Mucosa of stomach (tissue), 1 donor: Measurements from ENCODE around the gene PSMD1.

ENCODE experiments used
- H3K27me3 ChIP-seq: one replicate; pipeline ENCODE4 v1.7.0; 2013; ENCODE audit warnings: mild to moderate bottlenecking, low read length; ENCODE audit not compliant: control insufficient read depth, insufficient read depth
- H3K36me3 ChIP-seq: one replicate; pipeline ENCODE4 v1.7.0; 2013; ENCODE audit warnings: low read length; ENCODE audit not compliant: control insufficient read depth, insufficient read depth
- H3K4me1 ChIP-seq: one replicate; pipeline ENCODE4 v1.7.0; 2013; ENCODE audit warnings: mild to moderate bottlenecking, low read length; ENCODE audit not compliant: control insufficient read depth, insufficient read depth
- H3K4me3 ChIP-seq: one replicate; pipeline ENCODE4 v1.7.0; 2013; ENCODE audit warnings: low read length
- H3K9ac ChIP-seq: one replicate; pipeline ENCODE4 v1.7.0; 2013; ENCODE audit warnings: mild to moderate bottlenecking, low read length, moderate library complexity
- H3K9me3 ChIP-seq: one replicate; pipeline ENCODE4 v1.7.0; 2013; ENCODE audit warnings: mild to moderate bottlenecking, low read length, moderate library complexity; ENCODE audit not compliant: control insufficient read depth
- donor health status: Pancreatic carcinoma.

PSMD1 gene

DNA sequence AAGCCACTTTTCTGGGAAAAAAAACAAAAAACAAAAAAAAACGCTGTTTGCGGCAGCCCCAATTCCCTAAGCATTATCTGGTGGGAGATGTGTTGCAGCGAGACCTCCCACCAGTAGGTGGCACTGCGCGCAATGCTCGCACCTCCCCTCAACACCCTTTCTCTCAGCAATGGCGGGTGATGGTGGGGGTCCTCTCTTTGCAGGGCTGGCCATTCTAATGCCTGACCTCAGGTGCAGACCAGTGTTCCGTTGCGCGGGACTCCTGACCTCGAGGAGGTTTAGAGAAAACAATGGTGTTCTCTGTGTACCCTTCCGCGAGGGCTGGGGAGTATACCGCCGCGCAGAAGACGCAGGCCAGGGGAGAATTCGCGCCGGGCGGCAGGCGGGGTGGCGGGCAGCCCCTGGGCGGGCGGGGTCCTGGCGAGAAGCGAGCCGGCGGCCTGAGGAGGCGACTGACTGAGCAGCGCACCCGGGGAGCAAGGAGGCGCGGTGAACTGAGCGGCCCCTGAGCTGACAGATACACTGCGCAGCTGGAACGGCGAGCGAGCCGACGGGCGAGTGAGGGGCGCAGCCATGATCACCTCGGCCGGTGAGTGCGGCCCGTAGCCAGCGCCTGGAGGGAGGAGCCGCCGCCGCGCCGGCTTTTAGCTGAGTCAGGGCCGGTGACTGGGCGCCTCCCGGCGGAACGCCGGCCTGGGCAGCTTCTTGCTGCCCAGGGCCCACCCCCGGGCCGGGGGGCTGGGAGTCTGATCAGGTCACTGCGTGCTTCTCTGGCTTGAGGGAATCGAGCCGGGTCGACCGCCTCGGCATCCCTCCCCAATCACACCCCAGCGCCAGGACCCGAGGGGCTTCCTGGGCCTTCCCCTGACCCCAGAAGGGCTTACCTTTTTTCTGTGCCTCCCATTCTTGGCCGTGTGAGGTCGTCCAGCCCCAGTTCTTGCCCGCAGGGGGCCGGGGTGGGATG is at the start of gene PSMD1:
Gene PSMD1, plus strand, starts transcription at position 415 of the 964 bp plus-strand sequence. Its CDS starts 159 bp downstream, at position 574.
- no peaks in the 10 kb centered on the region for H3K36me3 ChIP-seq
- H3K4me1 ChIP-seq = peaks cover 41% of the 10 kb centered on the region
- peak within 1 kb of the TSS; percentile 64 for H3K4me3 ChIP-seq
- no peaks in the 10 kb centered on the region for H3K27me3 ChIP-seq
- H3K9me3 ChIP-seq = no peaks in the 10 kb centered on the region
- H3K9ac ChIP-seq = peak within 1 kb of the TSS; percentile 92

- H3K4me1 ChIP-seq = no peaks in the 10 kb centered on the region
- H3K9ac ChIP-seq = no peak overlapping the region
- no peaks in the 10 kb centered on the region for H3K36me3 ChIP-seq
- H3K9me3 ChIP-seq = no peaks in the 10 kb centered on the region
- H3K27me3 ChIP-seq = peaks cover 16% of the 10 kb centered on the region
- H3K4me3 ChIP-seq = no peak overlapping the region
These were observed 49.2 kb upstream of the PSMD1 start for GRCh38 chr2:231007286-231008098.

DNA sequence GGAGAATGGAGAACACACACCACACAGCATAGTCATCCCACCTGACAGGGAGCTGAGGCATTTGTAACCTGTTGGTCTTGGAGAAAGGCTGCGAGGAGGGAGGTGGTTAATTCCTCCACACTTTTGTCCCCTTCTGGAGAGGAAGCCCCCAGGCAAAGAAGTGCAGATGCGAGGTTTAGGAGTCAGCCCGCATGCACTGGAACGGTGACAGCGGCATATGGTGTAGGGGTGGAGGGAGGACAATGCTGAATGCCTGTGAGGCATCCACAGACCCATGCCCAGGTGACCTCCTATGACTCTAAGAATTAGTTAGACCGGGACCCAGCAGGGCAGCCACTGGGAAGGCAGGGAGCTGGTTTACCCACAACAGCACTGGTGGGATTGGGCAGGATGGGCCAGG is 48.5 kb upstream of the PSMD1 start:
- no peaks in the 10 kb centered on the region for H3K36me3 ChIP-seq
- H3K9ac ChIP-seq = no peak overlapping the region
- H3K27me3 ChIP-seq = peaks cover 10% of the 10 kb centered on the region

GRCh38 chr2:231009236-231009919 is 47.3 kb upstream of the PSMD1 start:
- no peak overlapping the region for H3K9ac ChIP-seq

More for the DNA sequence above, 48.5 kb upstream of the PSMD1 start:
- no peaks in the 10 kb centered on the region for H3K4me1 ChIP-seq
- H3K9me3 ChIP-seq = no peaks in the 10 kb centered on the region
- no peak overlapping the region for H3K4me3 ChIP-seq

DNA sequence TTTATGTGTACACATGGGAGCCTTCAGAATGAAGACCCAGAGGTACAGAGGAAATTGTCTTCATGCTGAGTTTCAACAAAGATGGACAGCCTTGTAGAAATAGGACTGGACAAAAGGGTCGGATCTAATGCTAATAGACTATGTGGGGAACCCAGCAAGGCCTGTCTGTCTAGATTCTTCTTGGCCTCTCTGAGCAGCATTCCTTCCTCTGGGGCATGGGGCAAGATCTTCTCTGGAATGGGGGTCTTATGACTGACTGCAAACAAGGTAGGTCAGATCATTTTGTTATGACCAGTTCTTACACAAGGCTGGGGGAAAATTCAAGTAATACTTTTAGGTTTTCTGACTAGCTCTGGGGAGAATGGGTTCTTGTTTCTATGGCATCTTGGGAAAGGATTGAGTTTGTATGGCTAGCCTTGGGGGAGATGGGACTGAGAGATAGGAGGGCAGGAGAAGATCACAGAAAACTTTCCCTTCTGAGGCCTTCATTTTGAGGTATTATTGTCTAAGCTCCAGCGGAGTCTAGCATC is 46.4 kb upstream of the PSMD1 start:
- Histone ChIP-seq H3K9ac (no peak overlapping the region), H3K9me3 (no peaks in the 10 kb centered on the region), H3K4me1 (no peaks in the 10 kb centered on the region), H3K36me3 (no peaks in the 10 kb centered on the region), H3K27me3 (peaks cover 6% of the 10 kb centered on the region), H3K4me3 (no peak overlapping the region)

More at GRCh38 chr2:231009236-231009919, 47.3 kb upstream of the PSMD1 start:
- Histone ChIP-seq H3K4me1 (no peaks in the 10 kb centered on the region), H3K36me3 (no peaks in the 10 kb centered on the region), H3K9me3 (no peaks in the 10 kb centered on the region), H3K4me3 (no peak overlapping the region), H3K27me3 (peaks cover 6% of the 10 kb centered on the region)

DNA sequence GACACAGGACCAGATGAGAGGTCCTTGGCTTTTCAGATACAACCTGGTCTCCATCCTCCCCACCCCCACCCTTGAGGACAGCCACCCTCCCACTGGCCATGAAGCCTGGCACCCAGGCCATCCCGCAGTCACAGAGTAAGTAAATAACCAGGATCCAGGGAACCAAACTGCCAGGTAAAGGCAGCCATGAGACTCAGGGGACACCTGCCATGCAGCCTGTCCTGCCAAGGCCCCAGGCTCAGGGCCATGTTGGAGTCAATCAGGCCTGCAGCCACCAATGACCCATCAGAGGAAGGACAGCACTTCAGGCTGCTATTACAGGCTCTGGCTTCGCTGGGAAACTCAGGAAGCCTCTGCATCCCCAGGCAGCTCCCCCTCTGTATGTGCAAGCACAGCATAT is 45.1 kb upstream of the PSMD1 start:
- Histone ChIP-seq H3K27me3 (peaks cover 6% of the 10 kb centered on the region), H3K4me3 (no peak overlapping the region), H3K9ac (no peak overlapping the region), H3K4me1 (no peaks in the 10 kb centered on the region), H3K9me3 (no peaks in the 10 kb centered on the region), H3K36me3 (no peaks in the 10 kb centered on the region)

- Histone ChIP-seq H3K36me3 (no peaks in the 10 kb centered on the region), H3K4me3 (no peak overlapping the region), H3K9me3 (no peaks in the 10 kb centered on the region), H3K9ac (no peak overlapping the region), H3K4me1 (no peaks in the 10 kb centered on the region), H3K27me3 (peaks cover 6% of the 10 kb centered on the region)
These were observed 44.2 kb upstream of the PSMD1 start for GRCh38 chr2:231012463-231012862.

- H3K27me3 ChIP-seq = no peaks in the 10 kb centered on the region
- no peaks in the 10 kb centered on the region for H3K9me3 ChIP-seq
- H3K9ac ChIP-seq = no peak overlapping the region
- H3K4me1 ChIP-seq = no peaks in the 10 kb centered on the region
- H3K4me3 ChIP-seq = no peak overlapping the region
- H3K36me3 ChIP-seq = no peaks in the 10 kb centered on the region
These were observed 42.8 kb upstream of the PSMD1 start for GRCh38 chr2:231013820-231014219.

DNA sequence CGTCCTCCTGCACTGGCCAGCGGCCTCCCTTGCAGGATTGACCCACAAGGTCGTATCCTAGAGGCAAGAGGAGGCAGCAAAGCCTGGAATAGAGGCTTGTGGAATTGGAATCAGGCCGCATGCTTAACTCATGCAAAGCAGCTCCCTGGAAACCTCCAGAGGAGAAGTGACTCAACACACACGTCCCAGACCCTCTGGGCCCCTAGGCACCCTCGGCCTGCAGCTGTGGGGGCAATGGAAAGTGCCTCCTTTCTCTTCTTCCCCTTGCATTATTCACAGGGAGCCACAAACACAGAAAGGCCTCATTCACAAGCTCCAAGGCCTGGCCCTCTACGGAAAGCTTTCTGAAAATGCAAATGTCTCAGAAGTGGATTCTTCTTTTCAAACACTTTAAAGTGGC is 41.2 kb upstream of the PSMD1 start:
- Histone ChIP-seq H3K36me3 (no peaks in the 10 kb centered on the region), H3K9me3 (no peaks in the 10 kb centered on the region), H3K4me1 (no peaks in the 10 kb centered on the region), H3K4me3 (no peak overlapping the region), H3K27me3 (no peaks in the 10 kb centered on the region), H3K9ac (no peak overlapping the region)

DNA sequence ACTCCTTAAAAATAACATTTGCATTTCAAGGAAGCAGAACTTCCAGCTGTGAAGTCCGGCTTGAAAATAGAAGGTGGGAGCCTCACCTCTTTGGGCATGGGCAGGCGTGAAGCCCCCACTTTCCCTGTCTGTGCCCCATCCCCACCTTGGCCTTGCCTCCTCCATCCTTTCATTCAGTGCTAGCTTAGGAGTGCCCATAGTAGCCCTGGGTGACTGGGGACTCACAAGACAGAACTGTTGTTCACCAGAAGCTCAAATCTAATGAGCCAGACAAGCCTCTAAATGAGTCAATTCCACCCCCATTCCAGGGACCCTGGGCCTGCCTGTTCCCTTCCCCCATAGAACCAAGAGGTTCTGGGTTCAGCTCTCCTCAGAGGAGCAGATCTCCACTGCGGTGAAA is 40.7 kb upstream of the PSMD1 start:
- Histone ChIP-seq H3K9me3 (no peaks in the 10 kb centered on the region), H3K4me3 (no peak overlapping the region), H3K9ac (no peak overlapping the region), H3K4me1 (no peaks in the 10 kb centered on the region), H3K36me3 (no peaks in the 10 kb centered on the region), H3K27me3 (no peaks in the 10 kb centered on the region)

GRCh38 chr2:231016566-231017230 is 40.0 kb upstream of the PSMD1 start:
- Histone ChIP-seq H3K9me3 (no peaks in the 10 kb centered on the region), H3K36me3 (no peaks in the 10 kb centered on the region), H3K4me3 (no peak overlapping the region), H3K27me3 (no peaks in the 10 kb centered on the region), H3K4me1 (no peaks in the 10 kb centered on the region), H3K9ac (no peak overlapping the region)
